ENCODE measurements around the gene ESR2.
"Not testable (repeated sequence)": the region's sequence is repeated elsewhere in the genome, so short reads cannot be mapped to it uniquely, and the experiment has no call there.

The ESR2 gene

GRCh38 chr14:64158608-64159007 is 135.6 kb downstream of the ESR2 start:
- H3K4me1 Mint-ChIP-seq, result peaks cover 7 to 10% of the 10 kb centered on the region in 2 donors
- DNase-seq (no peak), ATAC-seq (replicated peaks) (no peak)
- H3K27ac Mint-ChIP-seq, result peak overlapping the region; percentile 9
- no peaks in the 10 kb centered on the region for H3K9me3 Mint-ChIP-seq
- no peak overlapping the region for H3K4me3 Mint-ChIP-seq
- no peaks in the 10 kb centered on the region for H3K27me3 Mint-ChIP-seq
- H3K36me3 Mint-ChIP-seq, result peaks cover 4% of the 10 kb centered on the region in 2 donors

- no peaks in the 10 kb centered on the region for H3K27me3 Mint-ChIP-seq
- H3K36me3 Mint-ChIP-seq, result peaks cover 3 to 8% of the 10 kb centered on the region in 2 donors
- H3K9me3 Mint-ChIP-seq, result no peaks in the 10 kb centered on the region
- no peak overlapping the region for H3K27ac Mint-ChIP-seq
- H3K4me1 Mint-ChIP-seq, result no peaks in the 10 kb centered on the region
- H3K4me3 Mint-ChIP-seq, result no peak overlapping the region
- no peak for DNase-seq
- ATAC-seq (replicated peaks), result no peak
These were observed 144.2 kb downstream of the ESR2 start for GRCh38 chr14:64149921-64150320.

GRCh38 chr14:64147126-64147790 is 146.9 kb downstream of the ESR2 start:
- DNase-seq (no peak), ATAC-seq (replicated peaks) (no peak)
- no peak overlapping the region for H3K4me3 Mint-ChIP-seq
- no peaks in the 10 kb centered on the region for H3K9me3 Mint-ChIP-seq
- no peaks in the 10 kb centered on the region for H3K4me1 Mint-ChIP-seq
- no peak overlapping the region for H3K27ac Mint-ChIP-seq
- H3K27me3 Mint-ChIP-seq, result no peaks in the 10 kb centered on the region
- peaks cover 4 to 13% of the 10 kb centered on the region in 2 donors for H3K36me3 Mint-ChIP-seq

- DNase-seq (no peak), ATAC-seq (replicated peaks) (peak in 1 of 2 donors; percentile 38)
- Mint-ChIP-seq H3K27me3 (no peaks in the 10 kb centered on the region), H3K9me3 (no peaks in the 10 kb centered on the region), H3K27ac (no peak overlapping the region), H3K4me3 (no peak overlapping the region), H3K36me3 (peaks cover 4 to 8% of the 10 kb centered on the region in 2 donors), H3K4me1 (no peaks in the 10 kb centered on the region)
These were observed 156.4 kb downstream of the ESR2 start for GRCh38 chr14:64137657-64138290.

- Mint-ChIP-seq H3K36me3 (peaks cover 0 to 11% of the 10 kb centered on the region in 2 donors), H3K27me3 (no peaks in the 10 kb centered on the region), H3K4me1 (no peaks in the 10 kb centered on the region), H3K9me3 (no peaks in the 10 kb centered on the region), H3K4me3 (no peak overlapping the region), H3K27ac (no peak overlapping the region)
- ATAC-seq (replicated peaks) (no peak), DNase-seq (no peak)
These were observed 167.6 kb downstream of the ESR2 start for GRCh38 chr14:64126548-64126947.

GRCh38 chr14:64125270-64125669 is 168.9 kb downstream of the ESR2 start:
- Mint-ChIP-seq H3K9me3 (no peaks in the 10 kb centered on the region), H3K27me3 (no peaks in the 10 kb centered on the region), H3K36me3 (peaks cover 0 to 11% of the 10 kb centered on the region in 2 donors), H3K27ac (no peak overlapping the region), H3K4me3 (no peak overlapping the region), H3K4me1 (no peaks in the 10 kb centered on the region)
- DNase-seq (no peak), ATAC-seq (replicated peaks) (no peak)

- no peaks in the 10 kb centered on the region for H3K4me1 Mint-ChIP-seq
- no peak overlapping the region for H3K4me3 Mint-ChIP-seq
- H3K36me3 Mint-ChIP-seq, result peaks cover 4 to 11% of the 10 kb centered on the region in 2 donors
- no peak overlapping the region for H3K27ac Mint-ChIP-seq
- ATAC-seq (replicated peaks) (no peak), DNase-seq (no peak)
- no peaks in the 10 kb centered on the region for H3K9me3 Mint-ChIP-seq
- no peaks in the 10 kb centered on the region for H3K27me3 Mint-ChIP-seq
These were observed 170.8 kb downstream of the ESR2 start for GRCh38 chr14:64123241-64123822.

- no peaks in the 10 kb centered on the region for H3K9me3 Mint-ChIP-seq
- no peaks in the 10 kb centered on the region for H3K4me1 Mint-ChIP-seq
- no peak for DNase-seq
- no peaks in the 10 kb centered on the region for H3K27me3 Mint-ChIP-seq
- ATAC-seq (replicated peaks), result no peak
- H3K4me3 Mint-ChIP-seq, result no peak overlapping the region
- peaks cover 6 to 9% of the 10 kb centered on the region in 2 donors for H3K36me3 Mint-ChIP-seq
- no peak overlapping the region for H3K27ac Mint-ChIP-seq
These were observed 174.2 kb downstream of the ESR2 start for GRCh38 chr14:64119980-64120379.

- Mint-ChIP-seq H3K27me3 (no peaks in the 10 kb centered on the region), H3K27ac (no peak overlapping the region), H3K9me3 (no peaks in the 10 kb centered on the region), H3K36me3 (peaks cover 7 to 9% of the 10 kb centered on the region in 2 donors), H3K4me1 (no peaks in the 10 kb centered on the region), H3K4me3 (no peak overlapping the region)
- DNase-seq (no peak), ATAC-seq (replicated peaks) (no peak)
These were observed 174.7 kb downstream of the ESR2 start for GRCh38 chr14:64119500-64119899.

- ATAC-seq (replicated peaks) (no peak), DNase-seq (no peak)
- Mint-ChIP-seq H3K4me1 (no peaks in the 10 kb centered on the region), H3K27me3 (no peaks in the 10 kb centered on the region), H3K36me3 (peaks cover 7 to 9% of the 10 kb centered on the region in 2 donors), H3K9me3 (no peaks in the 10 kb centered on the region), H3K27ac (no peak overlapping the region), H3K4me3 (no peak overlapping the region)
These were observed 175.3 kb downstream of the ESR2 start for GRCh38 chr14:64118892-64119291.

- H3K27ac Mint-ChIP-seq; ATAC-seq (replicated peaks); H3K36me3 Mint-ChIP-seq; H3K9me3 Mint-ChIP-seq; H3K27me3 Mint-ChIP-seq; DNase-seq; H3K4me3 Mint-ChIP-seq; H3K4me1 Mint-ChIP-seq: not testable (repeated sequence)
These were observed 175.8 kb downstream of the ESR2 start for GRCh38 chr14:64118403-64118742.

- no peaks in the 10 kb centered on the region for H3K27me3 Mint-ChIP-seq
- H3K27ac Mint-ChIP-seq, result no peak overlapping the region
- H3K9me3 Mint-ChIP-seq, result no peaks in the 10 kb centered on the region
- no peak overlapping the region for H3K4me3 Mint-ChIP-seq
- H3K4me1 Mint-ChIP-seq, result no peaks in the 10 kb centered on the region
- no peak for ATAC-seq (replicated peaks)
- H3K36me3 Mint-ChIP-seq, result peaks cover 3 to 7% of the 10 kb centered on the region in 2 donors
- no peak for DNase-seq
These were observed 176.3 kb downstream of the ESR2 start for GRCh38 chr14:64117671-64118402.

- no peaks in the 10 kb centered on the region for H3K27me3 Mint-ChIP-seq
- no peak for ATAC-seq (replicated peaks)
- H3K4me3 Mint-ChIP-seq, result no peak overlapping the region
These were observed 178.8 kb downstream of the ESR2 start for GRCh38 chr14:64115401-64115800.

GRCh38 chr14:64114796-64115195 is 179.4 kb downstream of the ESR2 start:
- H3K27ac Mint-ChIP-seq, result no peak overlapping the region
- peaks cover 3 to 7% of the 10 kb centered on the region in 2 donors for H3K36me3 Mint-ChIP-seq
- no peak overlapping the region for H3K4me3 Mint-ChIP-seq
- H3K27me3 Mint-ChIP-seq, result no peaks in the 10 kb centered on the region
- no peaks in the 10 kb centered on the region for H3K4me1 Mint-ChIP-seq
- no peaks in the 10 kb centered on the region for H3K9me3 Mint-ChIP-seq
- ATAC-seq (replicated peaks) (no peak), DNase-seq (no peak)

More at GRCh38 chr14:64115401-64115800, 178.8 kb downstream of the ESR2 start:
- no peak for DNase-seq
- H3K27ac Mint-ChIP-seq, result no peak overlapping the region
- peaks cover 3 to 7% of the 10 kb centered on the region in 2 donors for H3K36me3 Mint-ChIP-seq
- H3K4me1 Mint-ChIP-seq, result no peaks in the 10 kb centered on the region
- H3K9me3 Mint-ChIP-seq, result no peaks in the 10 kb centered on the region
